SH-SY5Y (cell line): ENCODE measurements around the gene CENPI.

Experiments used
- GATA2 ChIP-seq: IDR thresholded peaks from 2 replicates; pipeline ENCODE4 v1.6.1; 2011; ENCODE audit warnings: mild to moderate bottlenecking, low read depth, low read length
- GATA3 ChIP-seq: IDR thresholded peaks from 2 replicates; pipeline ENCODE4 v1.6.1; 2011; ENCODE audit warnings: low read depth, mild to moderate bottlenecking, low read length, moderate library complexity

CENPI gene

DNA sequence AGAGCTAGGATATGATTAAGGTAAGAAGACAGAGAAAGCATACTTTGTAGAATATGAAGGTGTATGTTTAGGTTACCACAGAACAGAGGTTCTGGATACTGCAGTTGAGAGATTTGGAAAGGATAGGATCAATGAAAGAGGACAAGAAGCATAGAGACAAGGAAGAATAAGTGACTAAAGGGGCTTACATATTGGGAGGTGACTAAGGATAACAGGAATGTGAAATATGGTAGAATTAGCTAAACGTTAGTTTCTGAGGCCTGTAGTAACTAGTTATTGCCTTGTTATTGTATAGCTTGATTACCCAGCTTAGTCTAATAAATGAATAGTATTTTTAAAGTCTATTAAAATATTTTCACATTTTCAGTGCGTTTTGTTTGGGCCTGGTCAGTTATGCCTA is 38.2 kb downstream of the CENPI start:
- TF ChIP-seq GATA3, result no peak
- TF ChIP-seq GATA2, result no peak
